A673 (cell line): ENCODE measurements around the gene C9orf78.

Source experiments
- CTCF ChIP-seq: fragments of 300-800, 200-600 bp; sonication (generic); conservative IDR thresholded peaks from 2 replicates; pipeline ENCODE4 v1.5.1; 2017; ENCODE audit warnings: low read depth, mild to moderate bottlenecking, antibody characterized with exemption, low read length, moderate library complexity, mixed read lengths
- EZH2 ChIP-seq: fragments of 200-600 bp; sonication (generic); IDR thresholded peaks from 2 replicates; pipeline ENCODE4 v1.6.1; 2017; ENCODE audit warnings: borderline replicate concordance, low read depth, mild to moderate bottlenecking, mixed read lengths, antibody characterized with exemption, low read length; ENCODE audit not compliant: poor library complexity, severe bottlenecking

- TF ChIP-seq CTCF, result no peak
- TF ChIP-seq EZH2, result no peak
Measured at GRCh38 chr9:129835128-129835859, at the start of gene C9orf78, which contains the start of gene USP20.
